Measurements from ENCODE around the gene PTPRO.

PTPRO gene

GRCh38 chr12:15446807-15447206 lies 124.5 kb downstream of the PTPRO start:
- Mint-ChIP-seq H3K9me3 (peaks cover 3% of the 10 kb centered on the region), H3K4me1 (ENCODE audit: low read depth) (no peaks in the 10 kb centered on the region), H3K27me3 (peaks cover 13% of the 10 kb centered on the region), H3K36me3 (ENCODE audit: low read depth) (no peaks in the 10 kb centered on the region), H3K27ac (no peak overlapping the region), H3K4me3 (no peak overlapping the region)

GRCh38 chr12:15453613-15454012 lies 131.3 kb downstream of the PTPRO start:
- no peak overlapping the region for H3K27ac Mint-ChIP-seq
- no peak overlapping the region for H3K4me3 Mint-ChIP-seq
- H3K4me1 Mint-ChIP-seq (ENCODE audit: low read depth) = no peaks in the 10 kb centered on the region
- H3K27me3 Mint-ChIP-seq = peaks cover 6% of the 10 kb centered on the region
- peaks cover 3% of the 10 kb centered on the region for H3K36me3 Mint-ChIP-seq (ENCODE audit: low read depth)
- peaks cover 14% of the 10 kb centered on the region for H3K9me3 Mint-ChIP-seq

- peaks cover 13% of the 10 kb centered on the region for H3K9me3 Mint-ChIP-seq
- H3K4me1 Mint-ChIP-seq (ENCODE audit: low read depth) = no peaks in the 10 kb centered on the region
- peaks cover 8% of the 10 kb centered on the region for H3K27me3 Mint-ChIP-seq
- no peak overlapping the region for H3K4me3 Mint-ChIP-seq
- no peak overlapping the region for H3K27ac Mint-ChIP-seq
- H3K36me3 Mint-ChIP-seq (ENCODE audit: low read depth) = peaks cover 3% of the 10 kb centered on the region
Observed at GRCh38 chr12:15458008-15458407, 135.7 kb downstream of the PTPRO start.

GRCh38 chr12:15468911-15469310 lies 146.6 kb downstream of the PTPRO start:
- no peak overlapping the region for H3K4me3 Mint-ChIP-seq
- no peaks in the 10 kb centered on the region for H3K36me3 Mint-ChIP-seq (ENCODE audit: low read depth)
- H3K9me3 Mint-ChIP-seq = no peaks in the 10 kb centered on the region
- no peak overlapping the region for H3K27ac Mint-ChIP-seq
- no peaks in the 10 kb centered on the region for H3K4me1 Mint-ChIP-seq (ENCODE audit: low read depth)
- H3K27me3 Mint-ChIP-seq = peaks cover 23% of the 10 kb centered on the region

- peaks cover 21% of the 10 kb centered on the region for H3K27me3 Mint-ChIP-seq
- H3K9me3 Mint-ChIP-seq = no peaks in the 10 kb centered on the region
- H3K4me1 Mint-ChIP-seq (ENCODE audit: low read depth) = no peaks in the 10 kb centered on the region
- no peak overlapping the region for H3K27ac Mint-ChIP-seq
- no peak overlapping the region for H3K4me3 Mint-ChIP-seq
- no peaks in the 10 kb centered on the region for H3K36me3 Mint-ChIP-seq (ENCODE audit: low read depth)
Observed at GRCh38 chr12:15469356-15469755, 147.0 kb downstream of the PTPRO start.

- H3K4me1 Mint-ChIP-seq (ENCODE audit: low read depth) = no peaks in the 10 kb centered on the region
Observed at GRCh38 chr12:15472036-15472435, 149.7 kb downstream of the PTPRO start.

GRCh38 chr12:15474766-15475165 lies 152.5 kb downstream of the PTPRO start:
- Mint-ChIP-seq H3K4me3 (no peak overlapping the region), H3K27me3 (peaks cover 9% of the 10 kb centered on the region), H3K27ac (no peak overlapping the region), H3K36me3 (ENCODE audit: low read depth) (no peaks in the 10 kb centered on the region), H3K4me1 (ENCODE audit: low read depth) (no peaks in the 10 kb centered on the region), H3K9me3 (no peaks in the 10 kb centered on the region)

More at GRCh38 chr12:15472036-15472435, 149.7 kb downstream of the PTPRO start:
- Mint-ChIP-seq H3K9me3 (no peaks in the 10 kb centered on the region), H3K27me3 (peaks cover 6% of the 10 kb centered on the region), H3K36me3 (ENCODE audit: low read depth) (no peaks in the 10 kb centered on the region), H3K4me3 (no peak overlapping the region), H3K27ac (no peak overlapping the region)

- Mint-ChIP-seq H3K27ac (no peak overlapping the region), H3K36me3 (ENCODE audit: low read depth) (no peaks in the 10 kb centered on the region), H3K4me1 (ENCODE audit: low read depth) (no peaks in the 10 kb centered on the region), H3K4me3 (no peak overlapping the region), H3K27me3 (peaks cover 13% of the 10 kb centered on the region), H3K9me3 (no peaks in the 10 kb centered on the region)
Observed at GRCh38 chr12:15477761-15478160, 155.5 kb downstream of the PTPRO start.

GRCh38 chr12:15481846-15482245 lies 159.5 kb downstream of the PTPRO start:
- H3K4me3 Mint-ChIP-seq = no peak overlapping the region
- no peak overlapping the region for H3K27ac Mint-ChIP-seq
- H3K27me3 Mint-ChIP-seq = peaks cover 13% of the 10 kb centered on the region

GRCh38 chr12:15485466-15485865 lies 163.2 kb downstream of the PTPRO start:
- no peaks in the 10 kb centered on the region for H3K36me3 Mint-ChIP-seq (ENCODE audit: low read depth)
- no peak overlapping the region for H3K4me3 Mint-ChIP-seq
- H3K27ac Mint-ChIP-seq = no peak overlapping the region
- no peaks in the 10 kb centered on the region for H3K4me1 Mint-ChIP-seq (ENCODE audit: low read depth)
- no peaks in the 10 kb centered on the region for H3K9me3 Mint-ChIP-seq
- peaks cover 17% of the 10 kb centered on the region for H3K27me3 Mint-ChIP-seq

More at GRCh38 chr12:15481846-15482245, 159.5 kb downstream of the PTPRO start:
- Mint-ChIP-seq H3K4me1 (ENCODE audit: low read depth) (no peaks in the 10 kb centered on the region), H3K9me3 (no peaks in the 10 kb centered on the region), H3K36me3 (ENCODE audit: low read depth) (no peaks in the 10 kb centered on the region)

- H3K27ac Mint-ChIP-seq = no peak overlapping the region
- H3K4me1 Mint-ChIP-seq (ENCODE audit: low read depth) = no peaks in the 10 kb centered on the region
- H3K27me3 Mint-ChIP-seq = peaks cover 17% of the 10 kb centered on the region
- no peak overlapping the region for H3K4me3 Mint-ChIP-seq
- H3K9me3 Mint-ChIP-seq = peaks cover 1% of the 10 kb centered on the region
- no peaks in the 10 kb centered on the region for H3K36me3 Mint-ChIP-seq (ENCODE audit: low read depth)
Observed at GRCh38 chr12:15486859-15487258, 164.6 kb downstream of the PTPRO start.

GRCh38 chr12:15488481-15488880 lies 166.2 kb downstream of the PTPRO start:
- no peaks in the 10 kb centered on the region for H3K4me1 Mint-ChIP-seq (ENCODE audit: low read depth)
- no peak overlapping the region for H3K4me3 Mint-ChIP-seq
- peaks cover 23% of the 10 kb centered on the region for H3K27me3 Mint-ChIP-seq
- no peak overlapping the region for H3K27ac Mint-ChIP-seq
- H3K36me3 Mint-ChIP-seq (ENCODE audit: low read depth) = no peaks in the 10 kb centered on the region
- H3K9me3 Mint-ChIP-seq = peaks cover 3% of the 10 kb centered on the region

- Mint-ChIP-seq H3K4me1 (ENCODE audit: low read depth) (peaks cover 4% of the 10 kb centered on the region), H3K27ac (no peak overlapping the region), H3K9me3 (peaks cover 3% of the 10 kb centered on the region), H3K27me3 (peaks cover 36% of the 10 kb centered on the region), H3K4me3 (no peak overlapping the region), H3K36me3 (ENCODE audit: low read depth) (no peaks in the 10 kb centered on the region)
Observed at GRCh38 chr12:15494329-15495046, 172.2 kb downstream of the PTPRO start.

GRCh38 chr12:15495746-15496145 lies 173.4 kb downstream of the PTPRO start:
- Mint-ChIP-seq H3K27ac (no peak overlapping the region), H3K4me3 (no peak overlapping the region), H3K4me1 (ENCODE audit: low read depth) (peaks cover 4% of the 10 kb centered on the region), H3K27me3 (peaks cover 31% of the 10 kb centered on the region), H3K9me3 (peaks cover 3% of the 10 kb centered on the region), H3K36me3 (ENCODE audit: low read depth) (no peaks in the 10 kb centered on the region)

- peaks cover 28% of the 10 kb centered on the region for H3K27me3 Mint-ChIP-seq
- no peak overlapping the region for H3K4me3 Mint-ChIP-seq
- no peaks in the 10 kb centered on the region for H3K36me3 Mint-ChIP-seq (ENCODE audit: low read depth)
- H3K27ac Mint-ChIP-seq = no peak overlapping the region
- H3K9me3 Mint-ChIP-seq = peaks cover 3% of the 10 kb centered on the region
- peaks cover 4% of the 10 kb centered on the region for H3K4me1 Mint-ChIP-seq (ENCODE audit: low read depth)
Observed at GRCh38 chr12:15496738-15497137, 174.4 kb downstream of the PTPRO start.
